Upper lobe of right lung (tissue), 1 donor: ENCODE data around the gene ELFN2. TPM values are rescaled to one million over a fixed set of nuclear protein-coding genes. Genes with fewer than 3 reads are reported as not detected.
A peak's percentile ranks its signal among the peaks of the same experiment; 100 is the strongest.

Source experiments
- ATAC-seq: fragments of 200-7000 bp; cut with Tn5 transposase; one replicate; pipeline ENCODE4 v1.9.1; 2020; ENCODE audit warnings: mild to moderate bottlenecking, moderate library complexity
- DNase-seq: peaks from one replicate; pipeline ENCODE4 v3.0.0-alpha.2; 2020
- H3K27ac ChIP-seq: fragments of 200-600 bp; one replicate; pipeline ENCODE4 v1.8.0; 2022
- H3K27me3 ChIP-seq: fragments of 200-600 bp; one replicate; pipeline ENCODE4 v1.8.0; 2022; ENCODE audit warnings: mild to moderate bottlenecking
- H3K36me3 ChIP-seq: fragments of 200-600 bp; one replicate; pipeline ENCODE4 v1.8.0; 2022
- H3K4me1 ChIP-seq: fragments of 200-600 bp; one replicate; pipeline ENCODE4 v1.8.0; 2022
- H3K4me3 ChIP-seq: fragments of 200-600 bp; one replicate; pipeline ENCODE4 v1.8.0; 2022; ENCODE audit warnings: mild to moderate bottlenecking
- H3K9me3 ChIP-seq: fragments of 200-600 bp; one replicate; pipeline ENCODE4 v1.8.0; 2022
- CTCF ChIP-seq: fragments of 200-600 bp; IDR thresholded peaks from one replicate; pipeline ENCODE4 v1.8.0; 2022; ENCODE audit warnings: antibody characterized with exemption
- intact Hi-C: fragments of 100-400 bp; cut with DNase I; formaldehyde crosslinking; loops from one replicate; pipeline ENCODE4 v1.11.0; 2022
- total RNA-seq: library from RNA; stranded (reverse); fragmentation: NEBNext Ultra II Directional; extraction: Animal tissue kit (Norgen Biotek cat#: 25700); gene quantifications from one replicate; pipeline ENCODE4 v1.2.1, GENCODE V29; 2021
- donor health status: DM: no; HTN: yes; CAD: no; lungs with severe emphysema.

Gene ELFN2
- total RNA-seq, 1 donor from 2014 or later, result 0.72 TPM

GRCh38 chr22:37356922-37357321 is 70.4 kb downstream of the ELFN2 start:
- TF ChIP-seq CTCF, result no peak
- DNase-seq (no peak), ATAC-seq (no peak)
- intact Hi-C loops, result no loop called here
- Histone ChIP-seq H3K4me1 (no peaks in the 10 kb centered on the region), H3K27me3 (peaks cover 5% of the 10 kb centered on the region), H3K36me3 (no peaks in the 10 kb centered on the region), H3K27ac (no peak overlapping the region), H3K4me3 (no peak overlapping the region), H3K9me3 (no peaks in the 10 kb centered on the region)

- no peaks in the 10 kb centered on the region for H3K9me3 ChIP-seq
- H3K27me3 ChIP-seq, result peaks cover 5% of the 10 kb centered on the region
- no peak overlapping the region for H3K4me3 ChIP-seq
- intact Hi-C loops, result no loop called here
- no peaks in the 10 kb centered on the region for H3K4me1 ChIP-seq
- TF ChIP-seq CTCF, result no peak
- peak; percentile 6 for ATAC-seq
- no peak overlapping the region for H3K27ac ChIP-seq
- DNase-seq, result no peak
- no peaks in the 10 kb centered on the region for H3K36me3 ChIP-seq
These were observed 72.1 kb downstream of the ELFN2 start for GRCh38 chr22:37355174-37355573.

GRCh38 chr22:37354670-37355069 is 72.6 kb downstream of the ELFN2 start:
- no peaks in the 10 kb centered on the region for H3K4me1 ChIP-seq
- H3K27me3 ChIP-seq, result peaks cover 5% of the 10 kb centered on the region
- no peaks in the 10 kb centered on the region for H3K9me3 ChIP-seq
- DNase-seq (no peak), ATAC-seq (no peak)
- no peak overlapping the region for H3K27ac ChIP-seq
- no peak for TF ChIP-seq CTCF
- intact Hi-C loops, result no loop called here
- no peaks in the 10 kb centered on the region for H3K36me3 ChIP-seq
- no peak overlapping the region for H3K4me3 ChIP-seq

GRCh38 chr22:37354261-37354660 is 73.0 kb downstream of the ELFN2 start:
- no peak overlapping the region for H3K27ac ChIP-seq
- TF ChIP-seq CTCF, result no peak
- intact Hi-C loops, result no loop called here
- H3K27me3 ChIP-seq, result peaks cover 5% of the 10 kb centered on the region
- H3K9me3 ChIP-seq, result no peaks in the 10 kb centered on the region
- no peaks in the 10 kb centered on the region for H3K4me1 ChIP-seq
- H3K4me3 ChIP-seq, result no peak overlapping the region
- DNase-seq (no peak), ATAC-seq (no peak)
- H3K36me3 ChIP-seq, result no peaks in the 10 kb centered on the region

- Histone ChIP-seq H3K4me3 (no peak overlapping the region), H3K27me3 (peaks cover 5% of the 10 kb centered on the region), H3K36me3 (no peaks in the 10 kb centered on the region), H3K27ac (no peak overlapping the region), H3K9me3 (no peaks in the 10 kb centered on the region), H3K4me1 (no peaks in the 10 kb centered on the region)
- intact Hi-C loops, result no loop called here
- no peak for TF ChIP-seq CTCF
- ATAC-seq (no peak), DNase-seq (no peak)
These were observed 73.4 kb downstream of the ELFN2 start for GRCh38 chr22:37353839-37354238.

GRCh38 chr22:37352481-37352880 is 74.8 kb downstream of the ELFN2 start:
- Histone ChIP-seq H3K36me3 (no peaks in the 10 kb centered on the region), H3K27me3 (peaks cover 5% of the 10 kb centered on the region), H3K27ac (no peak overlapping the region), H3K4me3 (no peak overlapping the region), H3K9me3 (no peaks in the 10 kb centered on the region), H3K4me1 (no peaks in the 10 kb centered on the region)
- intact Hi-C loops, result no loop called here
- DNase-seq, result no peak
- no peak for TF ChIP-seq CTCF
- ATAC-seq, result no peak
